ENCODE results near the gene NFATC4.

DNA sequence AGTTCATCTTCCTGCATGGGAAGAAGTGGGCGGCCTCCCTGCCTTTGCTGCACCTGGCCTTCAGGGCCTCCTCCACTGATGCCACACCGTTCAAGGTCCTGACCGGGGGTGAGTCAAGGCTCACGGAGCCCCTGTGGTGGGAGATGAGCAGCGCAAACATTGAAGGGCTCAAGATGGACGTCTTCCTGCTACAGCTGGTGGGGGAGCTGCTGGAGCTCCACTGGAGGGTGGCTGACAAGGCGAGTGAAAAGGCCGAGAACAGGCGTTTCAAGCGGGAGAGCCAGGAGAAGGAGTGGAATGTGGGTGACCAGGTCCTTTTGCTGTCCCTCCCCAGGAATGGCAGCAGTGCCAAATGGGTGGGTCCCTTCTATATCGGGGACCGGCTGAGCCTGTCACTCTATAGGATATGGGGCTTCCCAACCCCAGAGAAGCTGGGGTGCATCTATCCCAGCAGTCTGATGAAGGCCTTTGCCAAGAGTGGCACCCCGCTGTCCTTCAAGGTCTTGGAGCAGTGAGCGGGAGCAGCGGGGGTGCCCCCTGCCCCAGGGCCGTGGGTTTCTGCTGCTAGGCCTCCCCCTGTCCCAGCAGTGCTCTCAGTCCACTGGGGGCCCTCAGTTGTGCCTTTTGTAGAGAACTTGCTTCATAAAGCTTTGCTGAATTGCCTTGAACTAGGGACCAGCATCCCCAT, 49.1 kb downstream of the NFATC4 start:
- no peak for TF ChIP-seq POLR2AphosphoS5 (IDR thresholded peaks at IDR 0.05)
- TF ChIP-seq, protein P1, sequence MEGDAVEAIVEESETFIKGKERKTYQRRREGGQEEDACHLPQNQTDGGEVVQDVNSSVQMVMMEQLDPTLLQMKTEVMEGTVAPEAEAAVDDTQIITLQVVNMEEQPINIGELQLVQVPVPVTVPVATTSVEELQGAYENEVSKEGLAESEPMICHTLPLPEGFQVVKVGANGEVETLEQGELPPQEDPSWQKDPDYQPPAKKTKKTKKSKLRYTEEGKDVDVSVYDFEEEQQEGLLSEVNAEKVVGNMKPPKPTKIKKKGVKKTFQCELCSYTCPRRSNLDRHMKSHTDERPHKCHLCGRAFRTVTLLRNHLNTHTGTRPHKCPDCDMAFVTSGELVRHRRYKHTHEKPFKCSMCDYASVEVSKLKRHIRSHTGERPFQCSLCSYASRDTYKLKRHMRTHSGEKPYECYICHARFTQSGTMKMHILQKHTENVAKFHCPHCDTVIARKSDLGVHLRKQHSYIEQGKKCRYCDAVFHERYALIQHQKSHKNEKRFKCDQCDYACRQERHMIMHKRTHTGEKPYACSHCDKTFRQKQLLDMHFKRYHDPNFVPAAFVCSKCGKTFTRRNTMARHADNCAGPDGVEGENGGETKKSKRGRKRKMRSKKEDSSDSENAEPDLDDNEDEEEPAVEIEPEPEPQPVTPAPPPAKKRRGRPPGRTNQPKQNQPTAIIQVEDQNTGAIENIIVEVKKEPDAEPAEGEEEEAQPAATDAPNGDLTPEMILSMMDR (IDR thresholded peaks at IDR 0.05; ENCODE audit: poor library complexity, severe bottlenecking): no peak
- TF ChIP-seq, protein P2, sequence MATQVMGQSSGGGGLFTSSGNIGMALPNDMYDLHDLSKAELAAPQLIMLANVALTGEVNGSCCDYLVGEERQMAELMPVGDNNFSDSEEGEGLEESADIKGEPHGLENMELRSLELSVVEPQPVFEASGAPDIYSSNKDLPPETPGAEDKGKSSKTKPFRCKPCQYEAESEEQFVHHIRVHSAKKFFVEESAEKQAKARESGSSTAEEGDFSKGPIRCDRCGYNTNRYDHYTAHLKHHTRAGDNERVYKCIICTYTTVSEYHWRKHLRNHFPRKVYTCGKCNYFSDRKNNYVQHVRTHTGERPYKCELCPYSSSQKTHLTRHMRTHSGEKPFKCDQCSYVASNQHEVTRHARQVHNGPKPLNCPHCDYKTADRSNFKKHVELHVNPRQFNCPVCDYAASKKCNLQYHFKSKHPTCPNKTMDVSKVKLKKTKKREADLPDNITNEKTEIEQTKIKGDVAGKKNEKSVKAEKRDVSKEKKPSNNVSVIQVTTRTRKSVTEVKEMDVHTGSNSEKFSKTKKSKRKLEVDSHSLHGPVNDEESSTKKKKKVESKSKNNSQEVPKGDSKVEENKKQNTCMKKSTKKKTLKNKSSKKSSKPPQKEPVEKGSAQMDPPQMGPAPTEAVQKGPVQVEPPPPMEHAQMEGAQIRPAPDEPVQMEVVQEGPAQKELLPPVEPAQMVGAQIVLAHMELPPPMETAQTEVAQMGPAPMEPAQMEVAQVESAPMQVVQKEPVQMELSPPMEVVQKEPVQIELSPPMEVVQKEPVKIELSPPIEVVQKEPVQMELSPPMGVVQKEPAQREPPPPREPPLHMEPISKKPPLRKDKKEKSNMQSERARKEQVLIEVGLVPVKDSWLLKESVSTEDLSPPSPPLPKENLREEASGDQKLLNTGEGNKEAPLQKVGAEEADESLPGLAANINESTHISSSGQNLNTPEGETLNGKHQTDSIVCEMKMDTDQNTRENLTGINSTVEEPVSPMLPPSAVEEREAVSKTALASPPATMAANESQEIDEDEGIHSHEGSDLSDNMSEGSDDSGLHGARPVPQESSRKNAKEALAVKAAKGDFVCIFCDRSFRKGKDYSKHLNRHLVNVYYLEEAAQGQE (IDR thresholded peaks at IDR 0.05; ENCODE audit: borderline replicate concordance): no peak
- TF ChIP-seq EZH2 (IDR thresholded peaks at IDR 0.05; ENCODE audit: borderline replicate concordance, insufficient read depth, low read length, poor library complexity, severe bottlenecking): no peak
- no peak for TF ChIP-seq TAF1 (IDR thresholded peaks at IDR 0.05; ENCODE audit: low read depth)
- TF ChIP-seq RAD21 (conservative IDR thresholded peaks at IDR 0.05): no peak
- TF ChIP-seq SMC3 (conservative IDR thresholded peaks at IDR 0.05; ENCODE audit: poor library complexity): no peak
- TF ChIP-seq EP300 (conservative IDR thresholded peaks at IDR 0.05; ENCODE audit: poor library complexity, severe bottlenecking): no peak
- no peak for TF ChIP-seq MXI1 (conservative IDR thresholded peaks at IDR 0.05; ENCODE audit: poor library complexity, severe bottlenecking)

All from neural cell (in vitro differentiated cells).